Activated CD4-positive, alpha-beta T cell treated with anti-CD3 and anti-CD28 coated beads, Interleukin-2, amount 10 ng/mL, durations not matched to agents 24 days and 14 days (primary cell): ENCODE data around the gene DNAJB11. TPM values are rescaled to one million over a fixed set of nuclear protein-coding genes. Genes with fewer than 3 reads are reported as not detected.
"Not testable (repeated sequence)": the region's sequence is repeated elsewhere in the genome, so short reads cannot be mapped to it uniquely, and the experiment has no call there.

Experiments
- DNase-seq: peaks from one replicate; pipeline ENCODE4 v3.0.0; 2022
- H3K27ac Mint-ChIP-seq: one replicate; pipeline ENCODE4 v1.8.0; 2022; ENCODE audit warnings: mild to moderate bottlenecking, mixed read lengths
- H3K27me3 Mint-ChIP-seq: one replicate; pipeline ENCODE4 v1.8.0; 2022; ENCODE audit warnings: mixed read lengths
- H3K36me3 Mint-ChIP-seq: one replicate; pipeline ENCODE4 v1.8.0; 2022; ENCODE audit warnings: low read depth, mild to moderate bottlenecking, mixed read lengths
- H3K4me1 Mint-ChIP-seq: one replicate; pipeline ENCODE4 v1.8.0; 2021; ENCODE audit warnings: mixed read lengths
- H3K4me3 Mint-ChIP-seq: one replicate; pipeline ENCODE4 v1.8.0; 2022; ENCODE audit warnings: mild to moderate bottlenecking, moderate library complexity, mixed read lengths
- H3K9me3 Mint-ChIP-seq: one replicate; pipeline ENCODE4 v1.8.0; 2021; ENCODE audit warnings: mixed read lengths
- intact Hi-C: fragments of 100-400 bp; cut with micrococcal nuclease; formaldehyde crosslinking; loops from one replicate; pipeline ENCODE4 v1.15.1; 2023
- total RNA-seq: library from RNA; stranded (reverse); gene quantifications from 2 replicates; pipeline ENCODE4 v1.2.3, GENCODE V29; 2022

Gene DNAJB11
- total RNA-seq, 1 donor from 2014 or later, result 74.0 TPM

- H3K36me3 Mint-ChIP-seq, result peaks cover 45% of the 10 kb centered on the region
- no peaks in the 10 kb centered on the region for H3K27me3 Mint-ChIP-seq
- intact Hi-C loops, result loop anchor here (1.0 to 5.0 kb wide), 6 partner anchors 46 to 633 kb away; partner anchors contain the start of genes EIF4A2, ETV5, RFC4 and TRA2B
- no peak for DNase-seq
- H3K27ac Mint-ChIP-seq, result peak overlapping the region; percentile 99
- peak overlapping the region; percentile 90 for H3K4me3 Mint-ChIP-seq
- peaks cover 46% of the 10 kb centered on the region for H3K4me1 Mint-ChIP-seq
- no peaks in the 10 kb centered on the region for H3K9me3 Mint-ChIP-seq
Observed at GRCh38 chr3:186570941-186571643, 572 bp downstream of the DNAJB11 start.

GRCh38 chr3:186571644-186572013 lies 1.1 kb downstream of the DNAJB11 start:
- H3K4me3 Mint-ChIP-seq, result peak overlapping the region; percentile 90
- no peaks in the 10 kb centered on the region for H3K27me3 Mint-ChIP-seq
- intact Hi-C loops, result loop anchor here (2.0 to 5.0 kb wide), 3 partner anchors 45 to 256 kb away; partner anchors contain the start of gene RFC4
- H3K27ac Mint-ChIP-seq, result peak overlapping the region; percentile 99
- H3K4me1 Mint-ChIP-seq, result peaks cover 41% of the 10 kb centered on the region
- H3K36me3 Mint-ChIP-seq, result peaks cover 45% of the 10 kb centered on the region
- no peak for DNase-seq
- H3K9me3 Mint-ChIP-seq, result no peaks in the 10 kb centered on the region

DNA sequence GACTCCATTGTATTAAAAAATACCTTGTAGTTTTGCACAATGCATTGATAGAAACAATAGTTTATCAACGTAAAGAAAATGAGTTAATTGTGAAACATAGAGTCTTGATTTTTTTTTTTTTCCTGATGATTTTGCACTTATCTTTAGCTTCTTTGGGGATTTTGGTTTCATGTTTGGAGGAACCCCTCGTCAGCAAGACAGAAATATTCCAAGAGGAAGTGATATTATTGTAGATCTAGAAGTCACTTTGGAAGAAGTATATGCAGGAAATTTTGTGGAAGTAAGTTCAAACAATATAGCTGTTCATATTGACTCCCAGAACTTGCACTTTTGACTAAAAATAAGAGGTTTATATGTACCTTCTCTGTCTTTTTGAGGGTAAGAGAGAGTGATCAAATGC lies 7.0 kb downstream of the DNAJB11 start:
- intact Hi-C loops, result no loop called here
- peaks cover 66% of the 10 kb centered on the region for H3K36me3 Mint-ChIP-seq
- no peaks in the 10 kb centered on the region for H3K27me3 Mint-ChIP-seq
- peaks cover 10% of the 10 kb centered on the region for H3K4me1 Mint-ChIP-seq
- H3K4me3 Mint-ChIP-seq, result no peak overlapping the region
- no peak for DNase-seq
- H3K27ac Mint-ChIP-seq, result no peak overlapping the region
- H3K9me3 Mint-ChIP-seq, result no peaks in the 10 kb centered on the region

DNA sequence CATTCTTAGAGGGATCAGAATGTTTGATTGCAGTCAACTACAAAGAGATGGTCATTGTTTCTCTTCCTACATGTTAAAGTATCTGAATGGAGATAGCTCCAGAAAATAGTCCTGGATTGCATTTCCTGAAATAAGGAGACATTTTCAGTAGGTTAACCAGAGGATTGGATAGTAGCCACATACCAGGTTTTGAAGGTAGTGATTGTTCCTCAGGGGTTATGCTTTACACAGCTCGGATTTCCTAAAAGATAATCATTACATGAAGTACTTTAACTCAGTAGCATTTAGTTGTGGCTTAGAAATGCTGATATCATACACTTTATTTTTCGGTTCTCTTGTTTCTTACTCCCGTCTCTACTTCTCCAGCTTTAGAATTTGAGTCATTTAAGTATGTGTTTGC lies 10.3 kb downstream of the DNAJB11 start:
- DNase-seq, result no peak
- intact Hi-C loops, result no loop called here
- H3K9me3 Mint-ChIP-seq, result no peaks in the 10 kb centered on the region
- no peak overlapping the region for H3K4me3 Mint-ChIP-seq
- H3K27me3 Mint-ChIP-seq, result no peaks in the 10 kb centered on the region
- H3K27ac Mint-ChIP-seq, result no peak overlapping the region
- H3K36me3 Mint-ChIP-seq, result peaks cover 74% of the 10 kb centered on the region
- peaks cover 2% of the 10 kb centered on the region for H3K4me1 Mint-ChIP-seq

DNA sequence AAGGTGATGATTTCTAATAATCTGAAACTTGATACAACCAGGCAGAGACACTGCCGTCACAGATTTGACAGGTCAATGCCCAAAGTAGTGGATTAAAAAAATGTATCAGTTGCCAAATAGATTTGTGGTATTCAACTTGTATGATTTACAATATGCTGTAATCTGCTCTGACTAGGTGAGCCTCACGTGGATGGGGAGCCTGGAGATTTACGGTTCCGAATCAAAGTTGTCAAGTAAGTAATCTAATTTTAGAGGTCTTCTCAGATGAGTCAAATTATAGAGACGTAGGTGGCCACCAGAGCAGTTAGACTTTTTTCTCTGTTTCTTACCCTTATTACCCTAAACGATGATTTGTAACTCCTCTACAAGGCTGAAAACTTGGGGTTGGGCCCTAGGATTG lies 12.0 kb downstream of the DNAJB11 start:
- no peaks in the 10 kb centered on the region for H3K9me3 Mint-ChIP-seq
- H3K4me1 Mint-ChIP-seq, result peaks cover 2% of the 10 kb centered on the region
- H3K36me3 Mint-ChIP-seq, result peaks cover 68% of the 10 kb centered on the region
- H3K27me3 Mint-ChIP-seq, result no peaks in the 10 kb centered on the region
- intact Hi-C loops, result no loop called here
- no peak overlapping the region for H3K4me3 Mint-ChIP-seq
- DNase-seq, result no peak
- H3K27ac Mint-ChIP-seq, result no peak overlapping the region

DNA sequence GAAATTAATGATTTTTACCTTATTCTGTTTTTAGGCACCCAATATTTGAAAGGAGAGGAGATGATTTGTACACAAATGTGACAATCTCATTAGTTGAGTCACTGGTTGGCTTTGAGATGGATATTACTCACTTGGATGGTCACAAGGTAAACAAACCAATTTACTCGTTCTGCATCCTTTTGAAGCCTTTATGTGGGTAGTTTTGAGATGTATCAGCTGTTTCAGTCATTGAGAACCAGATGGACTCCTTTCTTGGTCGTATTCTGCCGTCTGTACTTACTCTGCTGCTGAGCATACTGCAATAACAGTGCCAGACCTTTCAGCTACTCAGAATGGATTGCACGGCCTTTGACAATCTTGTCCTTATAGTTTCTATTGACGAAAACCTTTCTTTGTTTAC lies 13.3 kb downstream of the DNAJB11 start:
- Mint-ChIP-seq H3K27me3 (no peaks in the 10 kb centered on the region), H3K36me3 (peaks cover 64% of the 10 kb centered on the region), H3K9me3 (no peaks in the 10 kb centered on the region), H3K27ac (no peak overlapping the region), H3K4me3 (no peak overlapping the region), H3K4me1 (peaks cover 9% of the 10 kb centered on the region)
- DNase-seq, result no peak
- intact Hi-C loops, result no loop called here

- H3K27me3 Mint-ChIP-seq, intact Hi-C loops, H3K9me3 Mint-ChIP-seq, H3K27ac Mint-ChIP-seq, DNase-seq, H3K4me3 Mint-ChIP-seq: not testable (repeated sequence)
- peaks cover 47% of the 10 kb centered on the region for H3K36me3 Mint-ChIP-seq
- peaks cover 25% of the 10 kb centered on the region for H3K4me1 Mint-ChIP-seq
Observed at GRCh38 chr3:186586245-186586644, 15.7 kb downstream of the DNAJB11 start.

DNA sequence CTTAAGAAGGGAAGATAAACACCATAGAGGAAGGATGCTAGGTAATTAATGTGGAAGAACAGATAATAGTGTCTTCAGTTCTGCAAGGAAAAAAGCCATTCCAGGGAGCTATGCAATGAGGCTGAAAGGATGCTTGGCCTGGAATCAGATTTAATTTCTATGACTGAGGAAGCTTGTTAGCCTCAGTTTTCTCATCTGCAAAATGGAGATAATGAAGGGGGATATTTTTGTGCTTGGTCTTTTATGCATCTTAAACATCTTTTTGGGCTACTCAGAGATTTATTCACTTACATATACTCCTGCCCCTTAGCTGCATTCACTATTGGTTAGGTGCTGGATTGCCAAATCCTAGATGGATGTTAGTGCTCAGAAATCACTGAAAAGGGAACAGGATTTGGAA lies 16.7 kb downstream of the DNAJB11 start:
- no peak overlapping the region for H3K27ac Mint-ChIP-seq
- intact Hi-C loops, result no loop called here
- no peaks in the 10 kb centered on the region for H3K27me3 Mint-ChIP-seq
- H3K4me3 Mint-ChIP-seq, result no peak overlapping the region
- DNase-seq, result no peak
- H3K9me3 Mint-ChIP-seq, result no peaks in the 10 kb centered on the region
- H3K36me3 Mint-ChIP-seq, result peaks cover 39% of the 10 kb centered on the region
- H3K4me1 Mint-ChIP-seq, result peaks cover 25% of the 10 kb centered on the region

- Mint-ChIP-seq H3K27ac (no peak overlapping the region), H3K9me3 (no peaks in the 10 kb centered on the region), H3K36me3 (peaks cover 28% of the 10 kb centered on the region), H3K4me1 (peaks cover 22% of the 10 kb centered on the region), H3K4me3 (no peak overlapping the region), H3K27me3 (no peaks in the 10 kb centered on the region)
- no peak for DNase-seq
- intact Hi-C loops, result no loop called here
Observed at GRCh38 chr3:186588632-186589031, 18.1 kb downstream of the DNAJB11 start.

- no peak overlapping the region for H3K27ac Mint-ChIP-seq
- H3K9me3 Mint-ChIP-seq, result no peaks in the 10 kb centered on the region
- intact Hi-C loops, result no loop called here
- H3K36me3 Mint-ChIP-seq, result peaks cover 24% of the 10 kb centered on the region
- DNase-seq, result no peak
- H3K4me1 Mint-ChIP-seq, result peaks cover 22% of the 10 kb centered on the region
- H3K4me3 Mint-ChIP-seq, result no peak overlapping the region
- no peaks in the 10 kb centered on the region for H3K27me3 Mint-ChIP-seq
Observed at GRCh38 chr3:186589121-186589520, 18.6 kb downstream of the DNAJB11 start.

DNA sequence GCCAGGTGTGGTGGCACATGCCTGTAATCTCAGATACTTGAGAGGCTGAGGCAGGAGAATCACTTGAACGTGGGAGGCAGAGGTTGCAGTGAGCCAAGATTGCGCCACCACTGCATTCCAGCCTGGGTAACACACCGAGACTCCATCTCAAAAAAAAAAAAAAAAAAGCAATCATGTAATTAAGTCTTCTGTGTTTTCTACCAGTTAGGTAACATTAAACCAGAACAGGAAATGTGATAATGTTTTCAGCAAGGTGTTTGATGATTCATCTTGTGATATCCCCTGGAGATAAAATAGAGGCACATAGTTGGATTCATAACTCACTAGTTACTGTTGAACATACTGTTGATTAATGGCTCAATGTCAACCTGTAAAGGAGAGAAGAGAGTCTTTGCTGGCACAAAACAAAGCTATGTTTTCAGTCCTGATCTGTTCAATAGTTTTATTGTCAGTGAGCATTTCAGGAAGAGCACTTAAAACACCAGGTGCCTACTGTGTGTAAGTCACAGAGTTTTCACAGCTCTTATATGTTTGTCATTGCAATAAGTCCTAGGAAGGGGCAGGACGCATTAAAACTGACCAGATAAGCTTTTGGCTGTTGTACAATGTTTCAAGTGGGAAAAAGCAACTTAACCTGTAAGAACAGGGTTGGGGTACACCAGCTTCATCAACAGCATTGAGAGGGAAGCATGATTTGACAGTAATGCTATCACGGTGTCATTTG lies 19.5 kb downstream of the DNAJB11 start:
- intact Hi-C loops, result no loop called here
- no peak for DNase-seq
- H3K36me3 Mint-ChIP-seq, result peaks cover 15% of the 10 kb centered on the region
- no peaks in the 10 kb centered on the region for H3K27me3 Mint-ChIP-seq
- no peak overlapping the region for H3K4me3 Mint-ChIP-seq
- H3K27ac Mint-ChIP-seq, result no peak overlapping the region
- no peaks in the 10 kb centered on the region for H3K9me3 Mint-ChIP-seq
- H3K4me1 Mint-ChIP-seq, result peaks cover 22% of the 10 kb centered on the region

DNA sequence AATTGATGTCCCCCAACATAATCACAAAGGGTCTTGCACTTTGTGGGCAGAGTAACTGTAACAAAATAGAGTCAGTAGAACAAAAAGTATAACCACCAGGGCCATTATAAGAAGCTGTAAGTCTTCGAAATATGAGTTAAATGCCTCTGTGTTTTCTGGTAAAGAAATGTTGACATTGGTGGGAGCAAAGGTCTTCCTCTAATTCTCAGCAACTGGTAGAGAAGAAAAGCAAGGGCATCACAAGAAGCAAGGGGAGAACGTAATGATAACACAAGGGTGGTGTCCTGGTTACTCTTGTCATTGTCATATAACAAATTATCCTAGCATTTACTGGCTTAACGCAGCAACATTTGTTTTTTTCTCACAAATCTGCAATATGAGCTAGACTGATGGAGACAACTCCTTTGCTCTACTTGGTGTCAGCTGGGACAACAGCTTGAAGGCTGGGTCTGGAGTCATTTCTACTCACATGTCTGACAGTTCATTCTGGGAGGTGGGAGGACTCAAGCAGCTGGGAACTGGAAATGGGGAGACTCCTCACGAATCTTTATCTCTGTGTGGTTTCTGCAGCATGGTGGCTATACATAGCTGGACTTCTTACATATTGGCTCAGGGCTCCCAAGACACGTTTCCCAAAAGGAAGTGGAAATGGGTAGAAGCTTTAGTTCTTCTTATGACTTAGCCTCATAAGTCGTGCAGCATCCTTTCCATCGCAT lies 20.2 kb downstream of the DNAJB11 start:
- no peak for DNase-seq
- Mint-ChIP-seq H3K4me1 (peaks cover 22% of the 10 kb centered on the region), H3K27ac (no peak overlapping the region), H3K9me3 (no peaks in the 10 kb centered on the region), H3K36me3 (peaks cover 8% of the 10 kb centered on the region), H3K27me3 (no peaks in the 10 kb centered on the region), H3K4me3 (no peak overlapping the region)
- intact Hi-C loops, result no loop called here

DNA sequence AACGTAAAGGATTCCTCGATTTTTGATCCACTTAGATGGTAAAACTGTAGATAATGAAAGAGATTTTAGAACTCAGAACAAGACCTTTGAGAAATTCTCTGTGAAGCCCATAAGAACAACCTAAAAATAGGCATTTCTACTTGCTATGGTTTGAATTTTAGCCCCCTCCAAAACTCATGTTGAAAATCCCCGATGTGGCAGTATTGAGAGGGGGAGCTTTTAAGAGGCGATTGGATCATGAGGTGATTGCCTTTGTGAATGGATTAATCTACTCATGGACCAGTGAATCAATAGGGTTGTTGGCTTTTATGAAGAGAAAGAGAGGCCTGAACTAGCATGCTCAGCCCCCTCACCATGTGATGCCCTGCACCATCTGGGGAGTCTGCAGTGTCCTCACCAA lies 22.2 kb downstream of the DNAJB11 start:
- H3K4me3 Mint-ChIP-seq, result no peak overlapping the region
- H3K27me3 Mint-ChIP-seq, result no peaks in the 10 kb centered on the region
- H3K27ac Mint-ChIP-seq, result no peak overlapping the region
- peaks cover 22% of the 10 kb centered on the region for H3K4me1 Mint-ChIP-seq
- H3K36me3 Mint-ChIP-seq, result peaks cover 4% of the 10 kb centered on the region
- no peaks in the 10 kb centered on the region for H3K9me3 Mint-ChIP-seq
- no peak for DNase-seq
- intact Hi-C loops, result no loop called here

GRCh38 chr3:186593862-186594261 lies 23.3 kb downstream of the DNAJB11 start:
- Mint-ChIP-seq H3K36me3 (no peaks in the 10 kb centered on the region), H3K4me1 (peaks cover 15% of the 10 kb centered on the region), H3K27me3 (no peaks in the 10 kb centered on the region), H3K27ac (no peak overlapping the region), H3K9me3 (no peaks in the 10 kb centered on the region), H3K4me3 (no peak overlapping the region)
- intact Hi-C loops, result no loop called here
- no peak for DNase-seq
